GM19328 (cell line): ENCODE measurements around the gene NID2.

ENCODE experiments used
- ATAC-seq: cut with Tn5 transposase; IDR thresholded peaks from one replicate; pipeline ENCODE4 v1.9.1; 2021; ENCODE audit warnings: mild to moderate bottlenecking, moderate library complexity; ENCODE audit not compliant: unreplicated experiment

The NID2 gene

DNA sequence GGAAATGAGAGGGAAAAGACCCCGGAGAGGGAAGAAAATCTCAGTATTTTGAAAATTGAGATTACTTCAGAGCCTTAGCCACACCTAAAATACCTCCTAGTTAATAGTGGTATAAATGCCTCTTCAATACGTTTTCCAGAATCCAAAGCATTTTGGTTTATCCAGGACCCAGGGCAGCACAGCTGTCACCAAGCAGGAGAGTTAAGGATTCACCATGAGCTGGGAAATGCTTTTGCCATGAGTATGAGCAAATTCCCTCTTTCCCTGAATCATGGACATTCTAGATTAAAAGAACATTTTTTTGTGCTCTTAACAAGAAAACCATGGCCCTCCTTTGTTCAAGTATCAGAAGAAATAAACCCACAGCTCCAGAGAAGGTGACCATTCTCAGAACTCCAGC lies 101.3 kb downstream of the NID2 start:
- ATAC-seq = no peak

- ATAC-seq = no peak
These were observed 105.6 kb downstream of the NID2 start for GRCh38 chr14:51963286-51963685.

DNA sequence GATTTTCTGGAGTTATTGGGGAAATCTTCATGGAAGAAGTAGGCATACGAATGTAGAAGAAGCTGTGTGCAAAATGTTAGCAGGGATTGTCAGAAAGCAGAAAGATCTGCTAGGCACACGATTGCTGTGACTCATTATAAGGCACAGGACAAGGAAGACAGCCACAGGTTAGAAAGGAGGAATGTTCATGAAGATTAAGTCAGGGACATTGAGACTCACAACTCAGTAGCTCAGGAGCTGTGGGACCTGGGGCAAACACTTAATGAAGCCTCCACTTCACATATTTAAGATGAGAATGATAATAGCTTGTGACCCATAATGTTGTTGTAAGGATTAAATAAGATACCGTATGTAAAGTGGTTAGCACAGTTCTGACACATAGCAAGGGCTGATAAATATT lies 106.1 kb downstream of the NID2 start:
- no peak for ATAC-seq

- ATAC-seq = no peak
These were observed 108.0 kb downstream of the NID2 start for GRCh38 chr14:51960866-51961265.

DNA sequence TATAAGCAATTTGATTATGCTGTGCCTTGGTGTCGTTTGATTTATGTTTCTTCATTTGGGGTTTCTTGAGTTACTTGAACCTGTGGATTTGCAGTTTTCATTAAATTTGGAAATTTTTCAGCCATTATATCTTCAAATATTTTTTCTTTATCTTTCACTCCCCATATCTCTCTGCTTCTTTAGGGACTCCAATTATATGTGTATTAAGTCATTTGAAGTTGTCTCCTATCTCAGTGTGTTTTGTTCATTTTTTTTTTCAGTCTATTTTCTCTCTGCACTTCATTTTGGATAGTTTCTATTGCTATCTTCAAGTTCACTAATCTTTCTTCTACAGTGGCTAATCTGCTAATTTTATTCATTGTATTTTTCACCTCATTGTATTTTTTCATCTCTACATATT lies 108.9 kb downstream of the NID2 start:
- no peak for ATAC-seq

- no peak for ATAC-seq
These were observed 110.9 kb downstream of the NID2 start for GRCh38 chr14:51957950-51958349.
